SJCRH30 (cell line): Measurements from ENCODE around the gene ST6GALNAC2. TPM values are rescaled to one million over a fixed set of nuclear protein-coding genes. Genes with fewer than 3 reads are reported as not detected.
"Not testable (repeated sequence)": the region's sequence is repeated elsewhere in the genome, so short reads cannot be mapped to it uniquely, and the experiment has no call there.

Experiments used
- DNase-seq, 2 experiments: peaks; one replicate each; pipeline ENCODE4 v3.0.0-alpha.2; 2015 to 2020
- H3K27ac ChIP-seq: fragments of 250-450 bp; sonication (Bioruptor Pico); 2 replicates; pipeline ENCODE4 v1.5.1; 2020; ENCODE audit warnings: mild to moderate bottlenecking, moderate library complexity
- H3K27me3 ChIP-seq: fragments of 250-450 bp; sonication (Bioruptor Pico); 2 replicates; pipeline ENCODE4 v1.5.1; 2020; ENCODE audit warnings: mild to moderate bottlenecking, moderate library complexity
- H3K36me3 ChIP-seq: fragments of 250-450 bp; sonication (Bioruptor Pico); 2 replicates; pipeline ENCODE4 v1.5.1; 2020; ENCODE audit warnings: mild to moderate bottlenecking, moderate library complexity
- H3K4me1 ChIP-seq: fragments of 250-450 bp; sonication (Bioruptor Pico); 2 replicates; pipeline ENCODE4 v1.5.1; 2020; ENCODE audit warnings: mild to moderate bottlenecking, moderate library complexity
- H3K4me3 ChIP-seq: fragments of 250-450 bp; sonication (Bioruptor Pico); 2 replicates; pipeline ENCODE4 v1.5.1; 2020; ENCODE audit warnings: mild to moderate bottlenecking, moderate library complexity
- H3K9me3 ChIP-seq: fragments of 250-450 bp; sonication (Bioruptor Pico); replicated peaks from 2 replicates; pipeline ENCODE4 v1.5.1; 2020; ENCODE audit warnings: mild to moderate bottlenecking, moderate library complexity
- total RNA-seq: library from RNA; depleted of rRNA; stranded (reverse); fragments of >200 nt; shearing (Covaris generic); gene quantifications from 2 replicates; pipeline ENCODE4 v1.2.3, GENCODE V29; 2014; rRNA removed

ST6GALNAC2 gene
- total RNA-seq = 0.20 TPM in 1 of 2 replicates, not detected in the other

DNA sequence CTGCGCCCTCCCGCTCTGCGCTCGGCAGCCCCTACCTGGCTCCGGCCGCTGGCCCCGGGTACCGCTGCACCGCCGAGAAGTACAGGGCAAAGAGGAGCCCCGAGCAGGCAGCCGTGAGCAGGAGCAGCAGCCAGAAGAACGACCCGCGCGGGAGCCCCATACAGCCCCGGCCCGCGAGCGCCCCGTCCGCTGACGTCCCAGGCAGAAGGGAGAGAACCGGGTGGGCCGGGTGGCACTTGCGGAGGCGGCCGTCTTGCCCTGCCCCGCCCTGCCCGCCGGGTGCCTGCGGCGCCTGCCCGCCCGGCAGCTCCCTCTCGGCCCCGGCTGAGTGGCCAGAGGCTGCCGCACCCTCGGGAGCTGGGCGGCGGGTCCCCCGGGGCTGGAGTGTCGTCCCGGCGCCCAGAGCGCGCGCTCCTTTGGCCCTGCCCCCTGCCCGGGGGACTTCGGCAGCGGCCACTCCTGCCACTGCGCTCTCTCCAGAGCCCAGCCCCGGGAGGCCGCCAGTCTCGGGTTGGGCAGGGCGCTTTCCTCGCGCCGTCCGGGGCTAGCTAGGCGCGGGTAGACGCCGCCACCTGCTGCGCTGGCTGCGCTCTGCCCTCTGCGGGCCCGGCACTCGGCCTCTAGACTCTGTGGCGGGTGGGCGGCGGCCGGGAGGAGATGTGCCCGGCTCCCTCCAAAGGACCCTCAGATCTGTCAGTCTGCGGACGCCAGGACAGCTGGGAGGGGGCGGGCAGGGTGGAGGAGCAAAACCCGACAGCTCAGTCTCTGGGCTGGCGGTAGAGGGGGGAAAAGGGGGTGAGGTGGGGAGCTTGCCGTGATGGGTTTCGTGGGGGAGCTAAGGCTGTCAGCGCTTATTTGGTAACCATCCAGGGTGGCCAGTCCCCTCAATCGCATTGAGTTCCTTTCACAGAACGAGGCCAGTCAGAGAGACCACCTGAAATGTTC, at the start of gene ST6GALNAC2:
Gene ST6GALNAC2 (minus strand): TSS at position 212 of the 945 bp plus-strand sequence. CDS start 52 bp downstream, at position 160.
- Histone ChIP-seq H3K9me3 (no peaks in the 10 kb centered on the region; the same call in 1 of the 2 replicates), H3K4me1 (peaks cover 17% of the 10 kb centered on the region), H3K4me3 (peak within 1 kb of the TSS; percentile 36), H3K27me3 (no peaks in the 10 kb centered on the region), H3K27ac (no peak within 1 kb of the TSS), H3K36me3 (no peaks in the 10 kb centered on the region)
- peak; percentile 47 to 56 for DNase-seq

DNA sequence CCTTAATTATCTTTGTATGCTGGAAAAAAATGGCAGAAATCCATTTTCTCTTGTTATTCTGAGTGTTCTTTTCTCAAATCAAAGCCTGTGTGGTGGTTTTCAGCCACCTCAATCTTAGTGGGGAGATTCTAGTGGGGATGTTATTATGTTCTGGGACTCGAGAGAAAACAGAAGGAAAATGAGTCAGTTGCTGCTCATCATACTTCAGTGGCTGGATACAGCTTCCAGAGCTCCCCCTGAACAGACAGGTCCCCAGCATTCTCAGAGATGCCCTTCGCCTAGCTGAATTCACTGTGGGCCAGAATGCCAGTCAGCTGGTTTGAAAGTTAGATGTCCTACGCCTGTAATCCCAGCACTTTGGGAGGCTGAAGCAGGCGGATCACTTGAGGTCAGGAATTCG, 49.4 kb upstream of the ST6GALNAC2 start:
- Histone ChIP-seq H3K4me1 (peaks cover 36% of the 10 kb centered on the region), H3K36me3 (no peaks in the 10 kb centered on the region), H3K27ac (peak overlapping the region; percentile 81), H3K27me3 (no peaks in the 10 kb centered on the region), H3K9me3 (no peaks in the 10 kb centered on the region), H3K4me3 (no peak overlapping the region)
- peak in 1 of 2 experiments; percentile 41 for DNase-seq

DNA sequence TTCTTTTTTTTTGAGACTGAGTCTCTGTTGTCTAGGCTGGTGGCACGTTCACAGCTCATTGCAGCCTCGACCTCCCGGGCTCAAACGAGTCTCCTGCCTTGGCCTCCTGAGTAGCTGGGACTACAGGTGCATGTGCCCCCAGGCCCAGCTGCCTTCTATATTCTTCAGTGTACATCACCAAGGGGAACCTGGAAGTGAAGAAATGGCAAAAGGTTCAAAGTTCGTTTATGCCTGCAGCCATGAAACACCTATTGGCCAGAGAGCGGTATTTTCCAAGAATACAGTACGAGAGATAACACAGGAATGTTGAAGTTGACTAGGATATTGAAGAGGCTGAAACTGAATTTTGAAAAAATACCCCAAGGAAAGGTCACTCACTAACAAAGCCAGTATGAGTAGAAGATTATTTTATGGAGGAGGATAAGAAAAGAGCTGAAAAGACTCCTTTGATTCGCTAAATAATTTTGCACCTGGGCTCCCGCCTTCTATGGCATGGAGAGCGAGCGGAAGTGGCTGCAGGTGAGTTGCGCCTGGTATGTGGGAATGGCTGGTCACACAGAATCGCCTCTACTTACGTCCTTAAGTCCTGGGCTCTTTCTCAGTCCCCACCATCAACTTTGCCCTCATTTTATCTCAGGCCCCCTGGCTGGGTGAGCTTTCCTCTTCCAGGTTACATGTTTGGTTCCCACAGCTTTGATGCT, 48.1 kb upstream of the ST6GALNAC2 start:
- H3K36me3 ChIP-seq = no peaks in the 10 kb centered on the region
- H3K4me3 ChIP-seq = no peak overlapping the region
- no peaks in the 10 kb centered on the region for H3K9me3 ChIP-seq
- peaks cover 36% of the 10 kb centered on the region for H3K4me1 ChIP-seq
- H3K27ac ChIP-seq = no peak overlapping the region
- no peak for DNase-seq
- no peaks in the 10 kb centered on the region for H3K27me3 ChIP-seq

DNA sequence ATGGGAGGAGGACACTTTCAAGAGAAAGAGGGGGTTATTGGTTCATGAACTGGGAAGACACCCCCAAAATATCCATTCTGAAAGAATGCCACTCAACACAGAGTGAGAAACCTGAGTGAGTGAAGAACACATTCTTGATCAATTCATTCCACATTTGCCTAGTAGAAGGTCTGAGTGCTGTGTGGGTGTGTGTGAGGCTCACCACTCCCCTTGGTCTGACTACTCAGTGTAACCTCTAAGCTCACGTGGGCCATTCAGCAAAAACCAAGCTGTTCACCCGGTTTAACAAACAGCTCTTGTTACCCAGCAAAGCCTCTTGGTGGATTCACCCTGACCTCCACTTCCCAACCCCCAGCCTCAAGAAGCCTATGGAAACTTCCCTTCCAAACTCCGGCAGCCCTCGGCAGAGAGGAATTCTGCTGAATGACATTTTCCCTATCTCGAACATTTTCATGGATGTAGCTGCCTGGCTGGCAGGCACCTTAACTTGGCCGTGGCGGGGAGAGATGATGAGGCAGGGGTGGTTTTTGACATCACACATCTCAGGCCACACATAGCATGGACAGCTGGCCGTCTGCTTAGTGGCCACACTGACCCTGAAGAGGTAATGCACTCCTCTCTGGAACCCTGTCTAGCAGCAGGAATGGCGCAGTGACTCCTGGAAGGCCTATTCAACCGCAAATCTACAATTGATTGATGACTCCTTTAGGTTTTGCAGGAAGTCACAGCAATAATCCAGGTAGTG, 46.3 kb upstream of the ST6GALNAC2 start:
- peak; percentile 48 to 70 for DNase-seq
- Histone ChIP-seq H3K27me3 (no peaks in the 10 kb centered on the region), H3K36me3 (no peaks in the 10 kb centered on the region), H3K9me3 (no peaks in the 10 kb centered on the region), H3K27ac (no peak overlapping the region), H3K4me3 (no peak overlapping the region), H3K4me1 (peaks cover 33% of the 10 kb centered on the region)

DNA sequence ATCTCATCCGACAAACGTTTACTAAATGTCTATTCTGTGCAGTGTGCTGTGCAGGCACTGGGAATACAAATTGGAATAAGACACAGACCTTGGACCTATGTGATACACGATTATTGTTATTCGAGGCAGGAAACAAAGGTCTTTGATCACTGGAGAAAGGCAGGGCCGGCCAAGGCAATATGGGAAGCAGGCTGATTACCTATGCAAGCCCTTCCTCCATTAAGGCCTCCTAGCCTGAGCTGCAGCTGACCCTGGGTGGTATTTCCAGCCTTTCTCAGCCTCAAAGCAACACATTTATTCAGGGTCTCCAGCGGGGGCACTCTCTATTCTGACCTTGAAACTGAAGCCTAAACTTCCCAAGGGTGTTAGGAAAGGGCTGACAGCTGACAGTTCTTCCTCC, 44.5 kb upstream of the ST6GALNAC2 start:
- DNase-seq = no peak
- Histone ChIP-seq H3K9me3 (no peaks in the 10 kb centered on the region), H3K4me1 (peaks cover 17% of the 10 kb centered on the region), H3K4me3 (no peak overlapping the region), H3K27me3 (no peaks in the 10 kb centered on the region), H3K27ac (no peak overlapping the region), H3K36me3 (no peaks in the 10 kb centered on the region)

DNA sequence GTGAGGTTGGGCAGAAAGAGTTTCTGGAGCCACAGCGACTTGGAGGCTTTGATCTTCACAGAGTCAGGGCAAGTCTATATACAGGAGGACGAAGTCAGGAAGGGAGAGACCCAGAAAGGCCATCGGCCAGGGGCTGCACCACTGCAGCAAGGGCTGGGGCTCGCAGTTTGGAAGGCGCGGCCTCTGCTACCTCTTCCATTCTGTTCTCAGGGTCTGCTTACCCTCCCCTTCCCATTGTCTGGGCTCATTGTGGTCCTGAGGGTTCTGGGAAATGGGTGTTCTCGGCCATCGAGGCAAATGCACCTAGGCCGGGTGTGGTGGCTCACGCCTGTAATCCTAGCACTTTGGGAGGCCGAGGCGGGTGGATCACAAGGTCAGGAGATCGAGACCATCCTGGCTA, 41.9 kb upstream of the ST6GALNAC2 start:
- no peak for DNase-seq
- Histone ChIP-seq H3K27me3 (no peaks in the 10 kb centered on the region), H3K9me3 (no peaks in the 10 kb centered on the region), H3K27ac (no peak overlapping the region), H3K36me3 (no peaks in the 10 kb centered on the region), H3K4me1 (peaks cover 10% of the 10 kb centered on the region), H3K4me3 (no peak overlapping the region)

DNA sequence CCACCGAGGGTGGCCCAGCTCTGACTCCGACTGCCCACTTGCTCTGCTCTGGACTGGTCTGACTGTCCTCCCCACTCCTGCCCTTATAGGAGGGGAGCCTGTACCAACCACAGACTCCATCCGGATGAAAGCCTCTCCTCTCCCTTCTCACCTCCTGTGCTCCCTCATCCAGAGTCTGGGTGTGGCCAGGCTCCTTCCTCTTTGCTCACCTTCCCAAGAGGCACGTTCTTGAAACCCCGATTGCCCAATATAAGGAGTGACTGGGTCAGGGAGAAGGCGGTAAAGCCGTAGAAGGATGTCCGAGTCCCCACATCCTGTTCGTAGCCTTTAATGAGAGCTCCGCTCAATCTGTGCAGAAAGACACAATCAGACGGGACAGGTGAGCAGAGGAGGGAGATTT, 40.8 kb upstream of the ST6GALNAC2 start:
- Histone ChIP-seq H3K27me3 (no peaks in the 10 kb centered on the region), H3K27ac (no peak overlapping the region), H3K9me3 (no peaks in the 10 kb centered on the region), H3K4me3 (no peak overlapping the region), H3K4me1 (no peaks in the 10 kb centered on the region; the same call in 1 of the 2 replicates), H3K36me3 (no peaks in the 10 kb centered on the region)
- no peak for DNase-seq

DNA sequence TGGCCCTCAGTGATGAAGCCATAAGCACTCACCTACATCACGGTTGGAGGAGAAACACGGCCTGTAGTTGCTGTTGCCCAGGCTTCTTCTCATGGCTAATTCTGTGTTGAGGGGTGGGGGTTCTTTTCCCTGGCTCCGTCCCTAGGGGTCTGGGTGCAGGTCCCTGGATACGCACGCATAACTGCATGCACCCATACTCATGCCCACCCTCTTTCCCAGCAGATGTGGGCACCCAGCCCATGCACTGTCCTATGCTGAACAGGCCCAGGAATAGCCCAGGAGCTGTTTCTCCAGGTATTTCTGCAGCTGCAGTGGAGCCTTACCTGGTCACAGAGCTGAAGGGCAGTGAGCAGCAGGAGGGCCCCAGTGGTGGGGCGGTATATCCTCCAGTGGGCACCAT, 39.8 kb upstream of the ST6GALNAC2 start:
- no peaks in the 10 kb centered on the region for H3K36me3 ChIP-seq
- no peaks in the 10 kb centered on the region for H3K9me3 ChIP-seq
- no peaks in the 10 kb centered on the region for H3K27me3 ChIP-seq
- no peaks in the 10 kb centered on the region for H3K4me1 ChIP-seq
- no peak overlapping the region for H3K27ac ChIP-seq
- DNase-seq = no peak
- no peak overlapping the region for H3K4me3 ChIP-seq

DNA sequence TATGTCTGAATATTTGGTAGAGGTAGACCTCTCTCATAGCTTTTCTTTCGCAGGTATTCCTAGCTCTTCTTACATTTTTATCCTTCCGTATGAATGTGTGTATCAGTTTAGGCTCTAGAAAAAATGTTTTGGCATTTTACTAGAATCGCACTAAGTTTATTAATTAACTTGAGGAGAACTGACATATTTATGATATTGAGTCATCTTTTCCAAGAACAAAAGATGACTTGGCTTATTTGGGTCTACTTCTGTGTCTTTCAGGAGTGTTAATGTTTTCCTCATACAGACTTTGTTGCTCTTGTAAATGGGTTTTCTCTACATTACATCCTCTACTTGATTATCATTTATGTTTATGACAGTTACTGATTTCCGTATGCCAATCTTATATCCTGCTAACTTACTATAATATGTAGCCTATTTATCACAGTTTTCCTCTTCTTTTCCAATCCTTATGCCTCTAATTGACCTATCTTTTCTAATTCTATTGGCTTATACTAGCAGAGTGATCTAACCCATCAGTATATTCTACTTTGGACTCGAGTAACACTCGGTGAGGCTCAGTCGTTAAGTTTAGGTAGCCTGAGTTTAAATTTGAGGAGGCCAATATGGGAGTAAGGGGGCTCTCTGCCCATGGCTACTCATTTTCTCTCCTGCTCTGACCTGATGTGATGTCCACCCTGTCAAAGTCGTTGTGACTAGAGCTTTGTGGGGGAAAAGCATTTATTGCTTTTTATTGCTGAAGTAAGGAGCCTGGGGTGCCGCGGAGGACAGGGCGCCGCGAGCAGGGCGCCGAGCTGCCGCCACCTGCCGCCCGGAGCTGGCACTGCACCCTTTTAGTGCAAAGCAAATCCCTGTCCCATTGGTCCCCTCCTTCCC, 37.8 kb upstream of the ST6GALNAC2 start:
- Histone ChIP-seq H3K27ac (no peak overlapping the region), H3K9me3 (no peaks in the 10 kb centered on the region)

DNA sequence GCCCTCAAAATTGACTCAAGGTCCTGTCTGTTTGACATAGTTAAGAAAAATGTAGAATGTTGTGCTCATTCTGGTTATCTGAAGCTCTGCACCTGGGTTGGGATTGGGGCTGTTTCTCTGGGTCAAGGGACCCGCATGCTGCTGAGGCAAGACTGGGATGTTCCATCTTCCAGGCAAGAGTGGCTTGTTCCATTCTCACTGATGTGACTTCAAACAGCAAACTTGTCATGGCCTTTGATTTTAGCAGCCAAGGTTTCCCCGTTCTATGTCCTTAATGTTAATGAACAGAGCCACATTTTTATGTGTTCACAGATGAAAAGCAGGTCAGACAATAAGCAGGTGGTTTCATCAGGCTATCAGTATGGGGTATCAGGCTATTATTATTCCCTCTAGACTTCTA, 32.2 kb upstream of the ST6GALNAC2 start:
- no peaks in the 10 kb centered on the region for H3K4me1 ChIP-seq
- peaks cover 3% of the 10 kb centered on the region; the same call in 1 of the 2 replicates for H3K27me3 ChIP-seq
- H3K27ac ChIP-seq = no peak overlapping the region
- DNase-seq = no peak
- H3K9me3 ChIP-seq = peaks cover 5% of the 10 kb centered on the region
- H3K4me3 ChIP-seq = no peak overlapping the region
- H3K36me3 ChIP-seq = no peaks in the 10 kb centered on the region

More for the DNA sequence above, 37.8 kb upstream of the ST6GALNAC2 start:
- DNase-seq = peak; percentile 79 to 86
- Histone ChIP-seq H3K27me3 (0 out of 2 replicates have a peak, but pooled peaks cover 2% of the 10 kb centered on the region), H3K4me3 (no peak overlapping the region), H3K4me1 (no peaks in the 10 kb centered on the region), H3K36me3 (no peaks in the 10 kb centered on the region)

DNA sequence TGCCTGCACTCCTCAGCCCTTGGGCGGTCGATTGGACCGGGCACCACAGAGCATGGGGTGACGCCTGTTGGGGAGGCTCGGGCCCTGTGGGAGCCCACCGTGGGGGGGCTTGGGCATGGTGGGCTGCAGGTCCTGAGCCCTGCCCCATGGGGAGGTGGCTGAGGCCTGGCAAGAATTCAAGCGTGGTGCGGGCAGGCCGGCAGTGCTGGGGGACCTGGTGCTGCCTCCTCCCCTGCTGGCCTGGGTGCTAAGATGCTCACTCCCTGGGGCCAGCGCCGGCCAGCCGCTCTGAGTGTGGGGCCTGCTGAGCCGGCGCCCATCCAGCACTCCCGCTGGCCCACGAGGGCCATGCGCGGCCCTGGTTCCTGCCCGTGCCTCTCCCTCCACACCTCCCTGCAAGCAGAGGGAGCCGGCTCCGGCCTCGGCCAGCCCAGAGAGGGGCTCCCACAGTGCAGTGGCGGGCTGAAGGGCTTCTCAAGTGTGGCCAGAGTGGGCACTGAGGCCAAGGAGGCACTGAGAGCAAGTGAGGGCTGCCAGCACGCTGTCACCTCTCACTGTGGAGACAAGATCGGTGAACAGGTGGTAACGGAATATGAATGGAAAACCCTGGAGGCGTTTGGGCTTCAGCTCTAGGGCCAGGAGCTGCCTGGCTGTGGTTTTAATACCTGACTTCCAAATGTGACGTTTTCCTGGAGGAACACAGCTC, 29.4 kb upstream of the ST6GALNAC2 start:
- H3K27me3 ChIP-seq = peaks cover 21% of the 10 kb centered on the region
- no peaks in the 10 kb centered on the region for H3K36me3 ChIP-seq
- H3K4me3 ChIP-seq = no peak overlapping the region
- DNase-seq = no peak
- no peaks in the 10 kb centered on the region for H3K4me1 ChIP-seq
- H3K27ac ChIP-seq = no peak overlapping the region
- H3K9me3 ChIP-seq = peaks cover 5% of the 10 kb centered on the region

DNA sequence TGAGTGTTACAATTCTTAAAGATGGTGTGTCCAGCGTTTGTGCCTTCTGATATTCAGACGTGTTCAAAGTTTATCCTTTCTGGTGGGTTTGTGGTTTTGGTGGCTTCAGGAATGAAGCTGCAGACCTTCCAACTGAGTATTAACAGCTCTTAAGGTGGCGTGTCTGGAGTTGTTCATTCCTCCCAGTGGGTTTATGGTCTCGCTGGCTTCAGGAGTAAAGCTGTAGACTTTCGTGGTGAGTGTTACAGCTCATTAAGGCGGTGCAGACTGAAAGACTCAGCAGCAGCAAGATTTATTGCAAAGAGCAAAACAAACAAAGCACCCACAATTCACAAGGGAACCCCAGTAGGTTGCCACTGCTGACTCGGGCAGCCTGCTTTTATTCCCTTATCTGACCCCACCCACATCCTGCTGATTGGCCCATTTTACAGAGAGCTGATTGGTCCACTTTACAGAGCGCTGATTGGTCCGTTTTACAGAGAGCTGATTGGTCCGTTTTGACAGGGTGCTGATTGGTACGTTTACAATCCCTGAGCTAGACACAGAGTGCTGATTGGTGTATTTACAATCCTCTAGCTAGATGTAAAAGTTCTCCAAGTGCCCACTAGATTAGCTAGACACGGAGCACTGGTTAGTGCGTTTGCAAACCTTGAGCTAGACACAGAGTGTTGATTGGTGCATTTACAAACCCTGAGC, 28.6 kb upstream of the ST6GALNAC2 start:
- not testable (repeated sequence) for H3K27ac ChIP-seq, H3K4me1 ChIP-seq, DNase-seq

More for the DNA sequence above, 28.6 kb upstream of the ST6GALNAC2 start:
- H3K9me3 ChIP-seq, H3K4me3 ChIP-seq, H3K36me3 ChIP-seq: not testable (repeated sequence)
- H3K27me3 ChIP-seq = peaks cover 19% of the 10 kb centered on the region
